ENCODE measurements around the gene PLEKHN1. TPM values are rescaled to one million over a fixed set of nuclear protein-coding genes. Genes with fewer than 3 reads are reported as not detected.
"Not testable (repeated sequence)": the region's sequence is repeated elsewhere in the genome, so short reads cannot be mapped to it uniquely, and the experiment has no call there.

PLEKHN1 gene
- total RNA-seq, 1 donor from 2014 or later = 0.46 TPM

DNA sequence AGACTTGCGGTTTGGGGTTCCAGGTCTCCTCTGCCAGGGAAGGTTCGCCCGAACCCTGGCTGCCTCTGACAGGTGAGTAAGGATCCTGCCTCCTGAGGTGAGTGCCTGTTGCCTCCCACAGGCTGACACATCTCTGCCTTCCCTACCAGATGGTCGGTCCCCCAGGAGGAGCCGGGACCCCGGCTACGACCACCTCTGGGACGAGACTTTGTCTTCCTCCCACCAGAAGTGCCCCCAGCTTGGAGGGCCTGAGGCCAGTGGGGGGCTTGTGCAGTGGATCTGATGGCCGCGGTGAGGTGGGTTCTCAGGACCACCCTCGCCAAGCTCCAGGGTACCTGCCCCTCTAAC, 8.0 kb downstream of the PLEKHN1 start:
- DNase-seq (ENCODE audit: low read depth, low spot score) = no peak

DNA sequence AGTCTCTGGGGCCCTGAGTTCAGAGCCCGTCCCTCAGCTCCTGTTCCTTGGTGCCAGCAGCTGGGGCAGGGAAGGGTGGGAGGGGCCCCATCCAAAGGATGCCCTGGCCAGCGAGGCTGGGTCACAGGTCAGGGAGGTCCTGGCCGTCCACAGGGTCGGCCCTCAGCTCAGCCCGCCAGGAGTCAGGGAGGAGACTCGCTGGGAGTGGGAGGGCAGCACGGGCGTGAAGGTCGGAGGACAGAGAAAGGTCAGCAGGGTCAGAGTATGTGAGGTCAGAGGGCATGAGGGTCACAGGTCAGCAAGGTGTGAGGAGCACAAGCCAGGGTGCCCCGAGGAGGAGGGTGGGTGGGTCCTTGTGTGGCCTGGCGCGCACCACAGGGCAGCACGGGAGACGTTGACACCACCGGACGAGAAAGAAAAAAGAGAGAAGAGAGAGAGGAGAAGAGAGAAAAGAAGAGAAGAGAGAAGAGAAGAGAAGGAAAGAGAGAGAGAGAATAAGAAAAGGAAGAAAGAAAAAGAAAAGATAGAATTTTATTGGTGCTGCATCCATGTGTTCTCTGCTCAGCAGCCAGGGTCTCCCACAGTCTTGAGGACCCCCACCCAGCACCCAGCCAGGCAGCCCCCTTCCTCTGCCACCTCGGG, 8.5 kb downstream of the PLEKHN1 start:
- no peak for DNase-seq (ENCODE audit: low read depth, low spot score)

DNA sequence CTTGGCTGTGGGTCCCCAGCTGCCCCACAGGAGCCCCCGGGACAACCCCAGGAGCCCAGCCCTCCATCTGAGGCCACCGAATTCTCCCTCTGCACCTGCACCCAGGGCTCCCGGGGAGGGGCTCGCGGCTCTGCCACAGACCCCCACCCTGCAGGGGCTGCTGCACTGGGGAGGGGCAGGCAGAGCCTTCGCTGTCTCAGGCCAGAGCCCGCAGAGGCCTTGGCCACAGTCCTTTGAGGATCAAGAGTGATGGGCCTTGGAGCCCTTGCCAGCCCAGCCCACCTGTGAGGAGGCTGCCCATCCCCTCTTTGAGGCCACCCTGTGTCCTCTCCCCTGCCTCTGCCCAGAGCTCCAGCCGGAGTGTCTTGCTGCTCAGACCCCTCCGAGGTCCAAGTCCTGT, 9.1 kb downstream of the PLEKHN1 start:
- no peak for DNase-seq (ENCODE audit: low read depth, low spot score)

DNA sequence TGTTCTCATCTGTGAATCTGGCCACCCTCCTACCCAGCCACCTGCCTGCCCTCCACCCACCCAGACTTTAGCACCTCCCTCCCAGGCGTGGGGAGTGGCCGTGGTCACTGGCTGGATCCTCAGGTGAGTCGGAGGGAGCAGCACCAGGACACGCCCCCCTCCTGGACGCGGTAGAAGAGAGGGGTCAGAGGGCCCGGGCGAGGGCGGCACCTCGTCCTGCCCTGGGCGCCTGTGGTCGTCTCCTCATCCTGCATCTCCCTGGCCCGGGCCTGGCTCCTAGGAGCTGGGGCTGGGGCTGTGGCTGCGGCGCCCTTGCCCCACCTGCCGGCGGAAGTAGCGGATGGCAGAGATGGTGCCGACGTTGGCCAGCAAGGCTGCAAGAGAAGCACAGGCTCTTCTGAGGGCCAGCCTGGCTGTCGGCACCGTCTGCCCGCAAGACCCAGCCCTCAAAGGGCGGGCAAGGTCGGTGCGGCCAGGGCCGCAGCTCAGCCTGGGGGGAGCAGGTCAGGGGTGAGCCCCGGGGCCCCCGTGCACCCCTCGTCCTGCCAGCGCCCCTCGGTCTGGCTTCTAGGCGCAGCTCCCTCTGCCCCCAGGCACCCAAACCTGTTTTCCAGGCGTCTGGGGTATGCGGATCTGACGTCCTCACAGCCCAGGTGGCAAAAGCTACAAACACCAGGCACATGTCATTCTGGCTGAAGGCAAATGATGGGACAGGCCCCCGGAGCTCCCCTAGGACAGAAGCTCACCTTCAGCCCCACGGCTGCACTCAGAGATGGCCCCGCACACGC, 9.8 kb downstream of the PLEKHN1 start:
- DNase-seq (ENCODE audit: low read depth, low spot score) = no peak

DNA sequence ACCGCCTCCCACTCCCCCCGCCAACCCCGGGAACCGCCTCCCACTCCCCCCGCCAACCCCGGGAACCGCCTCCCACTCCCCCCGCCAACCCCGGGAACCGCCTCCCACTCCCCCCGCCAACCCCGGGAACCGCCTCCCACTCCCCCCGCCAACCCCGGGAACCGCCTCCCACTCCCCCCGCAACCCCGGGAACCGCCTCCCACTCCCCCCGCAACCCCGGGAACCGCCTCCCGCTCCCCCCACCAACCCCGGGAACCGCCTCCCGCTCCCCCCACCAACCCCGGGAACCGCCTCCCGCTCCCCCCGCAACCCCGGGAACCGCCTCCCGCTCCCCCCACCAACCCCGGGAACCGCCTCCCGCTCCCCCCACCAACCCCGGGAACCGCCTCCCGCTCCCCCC, 10.5 kb downstream of the PLEKHN1 start:
- DNase-seq (ENCODE audit: low read depth, low spot score) = not testable (repeated sequence)

DNA sequence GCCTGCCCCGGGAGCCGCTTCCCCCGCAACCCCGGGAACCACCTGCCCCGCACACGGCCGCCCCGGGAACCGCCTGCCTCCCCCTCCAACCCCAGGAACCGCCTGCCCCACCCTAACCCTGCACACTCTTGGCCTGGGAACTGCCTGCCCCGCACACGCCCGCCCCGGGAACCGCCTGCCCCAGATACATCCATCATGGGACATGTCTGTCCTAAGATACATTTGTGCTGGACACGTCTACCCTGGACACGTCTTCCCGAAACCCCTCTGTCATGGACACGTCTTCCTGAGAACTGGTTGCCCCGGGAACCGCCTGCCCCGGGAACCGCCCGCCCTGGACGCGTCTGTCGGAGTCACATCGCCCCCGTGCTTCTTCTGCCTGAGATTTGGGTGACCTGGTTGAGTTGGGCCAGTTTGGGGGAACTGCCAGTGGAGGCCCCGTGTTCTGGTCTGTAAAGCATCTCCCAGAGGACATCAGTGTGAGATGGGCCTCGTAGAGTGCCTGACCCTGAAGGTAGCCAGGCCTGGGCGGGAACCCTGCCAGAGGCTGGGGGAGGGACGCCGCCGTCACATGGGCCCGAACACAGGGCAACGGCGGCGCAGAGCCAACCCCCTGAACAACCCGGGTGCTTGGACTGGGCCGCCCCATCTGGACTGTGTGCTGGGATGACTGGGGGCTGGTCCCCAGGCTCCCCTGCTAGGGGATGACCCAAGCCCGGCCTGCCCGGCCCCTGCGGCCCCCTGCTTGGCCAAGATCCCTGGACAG, 12.0 kb downstream of the PLEKHN1 start:
- no peak for DNase-seq (ENCODE audit: low read depth, low spot score)

DNA sequence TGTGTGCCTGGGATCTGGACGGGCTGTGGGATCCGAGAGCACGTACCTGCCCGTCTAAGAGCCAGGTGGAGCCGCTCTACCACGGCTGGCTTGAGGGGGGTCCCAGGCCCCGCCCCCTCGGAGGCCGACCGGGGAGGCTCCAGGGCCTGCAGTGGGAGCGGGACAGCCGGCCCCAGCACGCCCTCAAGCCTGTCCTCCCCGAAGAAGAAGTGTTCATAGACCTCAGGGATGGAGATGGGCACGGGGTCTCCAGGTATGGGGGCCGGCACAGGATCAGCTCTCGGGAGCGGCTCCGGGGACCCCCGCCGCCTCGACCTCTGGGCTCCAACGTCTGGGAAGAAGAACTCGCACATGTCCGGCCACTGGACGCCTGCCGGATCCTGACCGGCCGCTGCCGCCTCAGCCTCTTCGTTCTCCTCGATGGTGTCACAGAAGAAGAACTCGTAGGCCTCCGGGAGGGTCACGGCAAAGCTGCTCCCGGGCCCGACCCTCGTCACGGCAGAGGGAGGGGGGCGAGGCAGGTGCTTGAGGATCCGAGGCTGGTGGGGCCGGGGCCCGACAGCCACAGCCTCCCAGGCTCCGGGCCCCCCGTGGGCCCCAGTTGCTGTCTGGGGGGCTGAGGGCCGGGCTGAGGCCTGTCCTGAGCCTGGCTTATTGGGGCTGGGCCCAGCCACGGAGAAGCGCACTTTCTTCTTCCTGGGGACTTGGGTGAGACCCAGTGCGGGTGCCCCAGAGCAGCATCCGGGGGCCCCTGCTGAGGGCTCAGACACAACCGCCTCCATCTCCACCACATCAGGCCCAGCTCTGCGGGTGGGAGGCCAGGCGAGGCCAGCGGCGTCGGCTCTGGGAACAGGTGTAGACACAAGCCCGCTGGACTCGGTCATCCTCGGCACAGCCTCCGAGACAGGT, 12.8 kb downstream of the PLEKHN1 start:
- no peak for DNase-seq (ENCODE audit: low read depth, low spot score)

DNA sequence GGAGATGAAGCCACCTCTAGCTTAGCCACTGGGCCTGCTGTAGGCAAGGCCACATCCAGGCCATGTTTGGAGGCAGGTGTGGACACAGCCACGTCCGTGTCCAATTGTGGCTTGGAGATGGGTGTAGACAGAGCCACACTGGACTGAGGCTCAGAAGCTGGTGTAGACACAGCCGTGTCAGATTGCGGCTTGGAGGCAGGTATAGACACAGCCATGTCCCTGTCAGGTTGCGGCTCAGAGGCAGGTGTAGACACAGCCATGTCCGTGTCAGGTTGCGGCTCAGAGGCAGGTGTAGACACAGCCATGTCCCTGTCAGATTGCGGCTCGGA, 13.4 kb downstream of the PLEKHN1 start:
- no peak for DNase-seq (ENCODE audit: low read depth, low spot score)

DNA sequence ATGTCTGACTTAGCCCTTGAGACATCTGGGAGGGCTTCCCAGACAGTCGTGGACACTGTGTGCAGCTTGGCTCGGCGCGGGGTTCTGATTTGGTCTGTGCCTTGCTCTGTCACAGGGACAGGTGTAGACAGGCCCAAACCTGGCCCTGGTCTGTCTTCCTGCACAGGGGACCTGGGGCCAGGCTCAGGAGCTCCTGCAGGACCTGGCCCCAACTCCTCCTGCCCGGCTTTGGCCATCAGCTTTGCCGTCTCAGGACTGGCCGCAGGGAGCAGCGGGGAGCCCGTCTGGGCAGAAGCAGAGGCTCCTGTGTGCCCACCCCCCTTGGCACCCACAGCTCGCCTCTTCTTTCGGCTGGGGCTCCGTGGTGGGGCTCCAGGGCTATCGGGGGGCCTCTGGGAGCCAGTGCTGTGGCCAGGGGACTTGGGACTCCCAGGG, 13.9 kb downstream of the PLEKHN1 start:
- no peak for DNase-seq (ENCODE audit: low read depth, low spot score)

DNA sequence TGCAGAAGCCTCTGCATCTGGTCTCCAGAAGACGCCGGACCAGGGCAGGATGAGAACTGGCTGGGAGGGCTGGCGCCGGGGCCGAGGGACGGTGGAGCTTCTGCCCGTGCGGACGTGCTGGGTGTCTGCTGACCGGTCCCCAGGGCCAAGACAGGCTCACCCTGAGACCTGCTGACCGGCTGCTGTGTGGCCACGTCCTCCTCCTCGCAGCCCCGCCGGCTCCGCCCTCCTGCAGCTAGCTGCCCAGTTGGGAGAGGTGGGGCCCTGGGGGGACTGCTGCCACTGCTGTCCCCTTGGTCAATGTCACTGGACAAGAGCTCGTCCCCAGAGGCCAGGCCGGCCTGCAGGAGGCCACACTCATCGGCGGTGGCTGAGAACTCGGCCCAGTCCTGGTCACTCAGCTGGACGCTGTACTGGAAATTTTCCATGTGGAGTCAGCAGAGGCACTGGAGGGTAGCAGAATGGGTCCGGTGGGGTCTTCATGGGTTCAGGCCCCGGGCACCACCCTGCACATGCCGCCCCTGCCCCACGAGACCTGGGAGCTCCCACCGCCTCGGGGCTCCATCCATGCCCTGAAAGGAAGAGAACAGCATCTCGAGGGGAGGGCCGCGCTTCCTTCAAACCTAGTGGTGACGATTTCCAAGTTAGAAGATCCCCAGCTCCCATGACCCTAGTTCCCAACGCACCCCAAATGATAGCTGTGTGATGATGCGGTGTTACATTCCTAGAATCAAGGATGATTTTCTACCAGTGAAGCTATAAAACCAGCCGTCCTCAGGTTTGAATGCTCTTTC, 14.5 kb downstream of the PLEKHN1 start:
- DNase-seq (ENCODE audit: low read depth, low spot score) = no peak

DNA sequence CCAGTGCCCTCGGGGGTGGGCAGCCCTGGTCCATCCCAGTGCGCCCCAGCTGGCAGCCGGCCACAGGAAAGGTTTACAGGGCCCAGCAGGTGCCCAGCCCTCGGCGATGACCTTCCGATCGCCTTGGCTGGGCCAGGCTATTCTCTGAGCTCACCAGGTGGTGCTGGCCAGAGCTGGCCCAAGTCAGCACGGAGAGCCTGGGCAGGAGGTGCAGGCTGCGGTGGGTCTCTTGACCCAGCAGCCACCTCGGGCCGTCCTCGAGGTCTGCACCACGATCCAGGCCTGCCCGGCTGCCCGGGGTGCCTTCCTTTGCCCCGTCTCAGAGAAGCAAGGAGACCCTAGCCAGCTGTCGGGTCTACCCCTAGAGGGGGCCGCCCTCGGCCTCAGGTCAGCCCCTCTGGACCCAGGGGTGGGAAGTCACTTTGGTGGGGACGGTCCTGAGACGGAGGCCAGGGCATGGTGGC, 15.2 kb downstream of the PLEKHN1 start:
- DNase-seq (ENCODE audit: low read depth, low spot score) = no peak

DNA sequence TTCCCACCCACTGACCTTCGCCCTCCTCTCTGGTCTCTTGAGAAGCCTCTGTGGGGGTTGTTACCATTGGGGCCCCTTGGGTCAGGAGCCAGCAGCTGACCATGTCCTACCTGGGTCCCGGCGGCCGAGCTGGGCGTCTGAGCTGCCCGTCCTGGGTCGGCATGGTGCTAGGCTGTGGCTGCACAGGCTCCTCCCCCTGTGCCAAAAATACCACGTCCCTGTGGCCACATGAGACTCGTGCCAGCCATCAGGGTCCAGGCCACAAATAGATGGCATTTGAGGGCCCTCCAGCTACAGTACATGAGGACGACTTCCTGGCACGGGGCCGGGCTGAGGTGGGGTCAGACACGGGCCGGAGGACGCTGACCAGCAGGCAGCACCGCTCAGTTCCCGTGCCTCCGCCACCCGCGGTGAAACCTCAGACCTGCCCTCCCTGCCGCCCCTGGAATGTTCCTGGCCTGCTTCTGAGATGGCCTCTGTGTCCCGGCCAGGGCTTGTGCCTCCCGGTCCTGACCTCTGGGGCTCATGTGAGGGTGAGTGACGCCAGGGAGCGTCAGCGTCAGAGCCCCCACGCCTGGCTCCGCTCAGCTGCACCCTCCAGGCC, 15.8 kb downstream of the PLEKHN1 start, which contains the start of gene PERM1:
Gene PERM1 (minus strand): TSS at position 139 of the 604 bp plus-strand sequence. CDS start 1,064 bp downstream, outside the sequence.
- no peak for DNase-seq (ENCODE audit: low read depth, low spot score)

DNA sequence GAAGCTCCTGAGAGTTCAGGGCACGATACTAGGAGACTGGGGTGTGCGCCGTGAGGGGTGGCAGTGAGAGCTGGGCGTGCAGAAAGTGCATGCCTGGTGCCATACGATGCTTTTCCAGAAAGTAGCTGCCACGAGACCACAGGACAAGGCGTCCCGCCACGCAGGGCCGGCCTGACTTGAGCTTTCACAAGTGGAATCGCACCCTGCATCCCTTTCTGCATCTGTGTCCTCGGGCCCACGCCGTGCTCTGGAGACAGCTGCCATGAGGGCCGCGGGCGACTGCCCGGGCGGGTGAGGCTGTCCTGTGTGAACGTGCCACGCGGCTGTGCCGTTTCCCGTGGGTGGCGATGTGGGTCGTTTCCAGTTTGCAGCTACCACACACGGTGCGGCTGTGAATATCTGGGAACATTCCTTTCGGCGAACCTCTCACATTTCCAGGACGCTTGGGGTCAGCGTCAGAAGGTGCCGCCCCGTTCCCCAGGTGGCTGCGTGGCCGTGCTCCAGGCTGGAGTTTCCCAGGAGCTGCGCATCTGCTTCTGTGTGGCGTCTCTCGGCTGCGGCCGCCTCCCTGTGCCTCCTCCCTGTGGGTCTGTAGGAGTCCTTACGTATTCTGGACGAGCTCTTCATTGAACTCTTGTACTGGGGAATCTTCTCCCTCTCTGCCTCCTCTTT, 16.6 kb downstream of the PLEKHN1 start:
- no peak for DNase-seq (ENCODE audit: low read depth, low spot score)

DNA sequence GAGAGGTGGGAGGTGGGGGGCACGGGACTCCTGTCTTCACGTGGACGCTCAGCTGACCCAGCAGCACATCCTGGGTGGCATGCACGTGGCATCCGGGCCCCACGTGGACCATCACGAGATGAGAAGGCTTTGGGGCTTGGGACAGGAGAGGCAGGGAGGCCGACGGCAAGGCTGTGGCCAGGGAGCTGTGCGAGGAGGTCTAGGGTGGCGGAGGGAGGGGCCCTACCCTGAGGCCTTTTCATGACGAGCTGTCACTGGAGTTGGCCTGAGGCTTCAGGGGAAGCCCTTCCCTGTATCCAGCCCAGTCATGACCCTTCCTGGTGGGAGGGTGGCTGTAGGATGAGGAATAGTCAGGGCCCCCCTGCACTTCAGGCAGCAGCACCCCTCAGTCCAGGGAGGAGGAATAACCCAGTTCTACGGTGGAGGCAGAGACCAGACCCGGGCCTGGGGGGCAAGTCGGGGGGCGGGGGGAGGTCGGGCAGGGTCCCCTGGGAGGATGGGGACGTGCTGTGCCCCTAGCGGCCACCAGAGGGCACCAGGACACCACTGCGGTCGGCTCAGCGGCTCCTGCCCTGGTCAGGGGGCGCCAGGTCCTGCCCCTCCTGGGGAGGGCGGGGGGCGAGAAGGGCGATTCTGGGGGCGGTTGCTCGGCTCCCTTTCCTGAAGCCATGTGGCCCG, 17.7 kb downstream of the PLEKHN1 start:
- no peak for DNase-seq (ENCODE audit: low read depth, low spot score)

DNA sequence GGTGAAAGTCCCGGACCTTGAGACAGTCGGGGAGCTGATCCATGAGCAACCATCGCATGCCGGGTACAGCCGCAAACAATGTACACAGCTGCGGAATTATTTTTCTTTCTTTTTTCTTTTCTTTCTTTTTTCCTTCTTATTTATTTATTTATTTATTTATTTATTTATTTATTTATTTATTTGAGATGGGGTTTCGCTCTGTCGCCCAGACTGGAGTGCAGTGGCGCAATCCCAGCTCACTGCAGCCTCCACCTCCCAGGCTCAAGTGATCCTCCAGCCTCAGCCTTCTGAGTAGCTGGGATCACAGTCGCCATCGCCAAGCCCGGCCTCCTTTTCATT, 18.2 kb downstream of the PLEKHN1 start:
- DNase-seq (ENCODE audit: low read depth, low spot score) = no peak

DNA sequence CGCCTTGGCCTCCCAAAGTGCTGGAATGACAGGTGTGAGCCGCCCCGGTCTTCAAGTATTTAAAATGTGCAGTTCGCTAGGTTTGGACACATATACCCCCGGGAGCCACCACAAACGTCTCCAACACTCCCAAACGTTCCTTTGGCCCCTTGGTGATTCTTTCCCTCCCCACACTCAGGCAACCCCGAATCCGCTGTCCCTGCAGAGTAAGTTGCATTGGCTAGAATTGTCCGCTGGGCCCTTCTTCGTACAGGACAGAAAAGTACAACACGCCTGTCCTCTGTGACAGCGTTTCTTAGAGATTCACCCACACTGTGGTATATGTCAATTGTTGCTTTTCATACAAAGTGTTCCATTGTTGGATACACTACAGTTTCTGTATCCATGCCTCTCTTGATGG, 18.8 kb downstream of the PLEKHN1 start:
- no peak for DNase-seq (ENCODE audit: low read depth, low spot score)

DNA sequence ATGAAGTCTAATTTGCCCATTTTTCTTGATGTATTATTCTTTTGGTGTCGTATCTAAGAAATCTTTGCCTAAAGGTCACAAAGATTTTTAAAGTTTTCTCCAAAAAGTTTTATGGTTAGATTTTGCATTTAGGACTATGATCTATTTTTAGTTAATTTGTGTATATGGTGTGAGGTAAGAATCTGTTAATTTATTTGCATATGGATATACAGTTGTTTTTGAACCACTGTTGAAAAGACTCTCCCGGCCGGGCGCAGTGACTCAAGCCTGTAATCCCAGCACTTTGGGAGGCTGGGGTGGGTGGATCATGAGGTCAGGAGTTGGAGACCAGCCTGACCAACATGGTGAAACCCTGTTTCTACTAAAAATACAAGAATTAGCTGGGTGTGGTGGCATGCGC, 21.8 kb downstream of the PLEKHN1 start:
- not testable (repeated sequence) for DNase-seq (ENCODE audit: low read depth, low spot score)

DNA sequence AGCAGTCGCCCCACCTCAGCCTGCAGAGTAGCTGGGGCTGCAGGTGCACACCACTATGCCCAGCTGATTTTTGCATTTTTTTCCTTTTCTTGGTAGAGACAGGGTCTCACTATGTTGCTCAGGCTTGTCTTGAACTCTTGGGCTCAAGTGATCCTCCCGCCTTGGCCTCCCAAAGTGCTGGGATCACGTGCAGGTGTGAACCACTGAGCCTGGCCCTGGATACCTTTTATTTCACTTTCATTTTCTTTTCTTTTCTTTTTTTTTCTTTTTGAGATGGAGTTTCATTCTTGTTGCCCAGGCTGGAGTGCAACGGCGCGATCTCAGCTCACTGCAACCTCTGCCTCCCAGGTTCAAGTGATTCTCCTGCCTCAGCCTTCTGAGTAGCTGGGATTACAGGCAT, 25.0 kb downstream of the PLEKHN1 start:
- not testable (repeated sequence) for DNase-seq (ENCODE audit: low read depth, low spot score)

DNA sequence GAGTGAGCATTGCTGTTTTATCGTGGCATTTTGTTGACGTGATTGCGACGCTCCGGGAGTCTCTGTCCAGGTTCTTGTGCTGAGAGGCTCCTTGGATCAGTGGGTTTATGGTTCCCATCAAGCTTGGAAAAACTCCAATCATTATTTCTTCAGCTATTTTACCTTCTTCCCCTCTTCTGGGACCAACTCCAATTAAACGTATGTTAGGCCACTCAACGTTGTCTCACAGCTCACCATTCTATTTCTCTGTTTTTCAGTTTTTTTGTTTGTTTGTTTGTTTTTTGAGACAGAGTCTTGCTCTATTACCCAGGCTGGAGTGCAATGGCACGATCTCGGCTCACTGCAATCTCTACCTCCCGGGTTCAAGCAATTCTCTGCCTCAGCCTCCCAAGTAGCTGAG, 25.6 kb downstream of the PLEKHN1 start:
- no peak for DNase-seq (ENCODE audit: low read depth, low spot score)

Measured in pulmonary artery endothelial cell (primary cell).